HL-60 (cell line): ENCODE results near the gene MANF.

Experiments used
- CTCF ChIP-seq: IDR thresholded peaks from one replicate; pipeline ENCODE4 v1.5.1; 2011; ENCODE audit warnings: low read length, control low read depth, inconsistent platforms; ENCODE audit not compliant: insufficient read depth
- POLR2AphosphoS5 ChIP-seq: IDR thresholded peaks from 2 replicates; pipeline ENCODE4 v1.6.1; 2012; ENCODE audit warnings: low read depth

GRCh38 chr3:51434746-51435327, 49.7 kb downstream of the MANF start:
- peak; percentile 74 for TF ChIP-seq CTCF
- no peak for TF ChIP-seq POLR2AphosphoS5
